T47D (cell line): Measurements from ENCODE around the gene SREK1IP1.

Experiments
- DNase-seq, 2 experiments: peaks; one replicate each; pipeline versions ENCODE4 v3.0.0 to v3.0.0-alpha.2; 2011 to 2012; ENCODE audit warnings: low read depth in 1 of 2, low spot score in 1 of 2
- JUND ChIP-seq: IDR thresholded peaks from 2 replicates; pipeline ENCODE4 v1.6.1; 2012; ENCODE audit warnings: low read depth
- in situ Hi-C: cut with HindIII; loops from 2 replicates; pipeline ENCODE4 v1.10.0; 2016; ENCODE audit warnings: low sequenced_read_pairs, low pct_unique_long_range_greater_than_20kb

The SREK1IP1 gene

DNA sequence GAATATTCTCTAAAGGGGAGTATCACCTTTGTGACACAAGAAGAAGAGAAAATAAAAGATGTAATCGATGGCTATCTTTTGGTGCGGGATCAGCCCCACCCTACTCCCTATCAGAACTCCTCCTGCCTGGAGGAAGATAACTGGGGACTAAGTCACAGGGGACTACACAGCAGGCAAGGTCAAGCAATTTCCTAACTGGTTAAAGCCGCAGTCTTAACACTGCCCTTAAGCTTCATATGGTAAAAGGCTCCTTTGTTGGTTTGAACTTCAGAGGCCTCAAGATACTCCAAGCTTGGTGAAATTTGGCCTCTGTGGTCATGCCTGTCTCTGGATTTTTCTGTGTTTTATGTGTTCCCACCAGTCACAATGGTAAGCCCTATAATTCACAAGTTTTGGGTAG lies 79.5 kb downstream of the SREK1IP1 start:
- TF ChIP-seq JUND = no peak
- no peak for DNase-seq
- in situ Hi-C loops = no loop called here

GRCh38 chr5:64688391-64688790 lies 80.1 kb downstream of the SREK1IP1 start:
- DNase-seq = no peak
- in situ Hi-C loops = no loop called here
- no peak for TF ChIP-seq JUND

- no peak for TF ChIP-seq JUND
- DNase-seq = no peak
- in situ Hi-C loops = no loop called here
Measured at GRCh38 chr5:64685866-64686265, 82.6 kb downstream of the SREK1IP1 start.

GRCh38 chr5:64682608-64683007 lies 85.9 kb downstream of the SREK1IP1 start:
- DNase-seq = peak in 1 of 2 experiments; percentile 18
- in situ Hi-C loops = no loop called here
- TF ChIP-seq JUND = no peak

GRCh38 chr5:64680289-64680688 lies 88.2 kb downstream of the SREK1IP1 start:
- in situ Hi-C loops = no loop called here
- peak in 1 of 2 experiments; percentile 23 for DNase-seq
- TF ChIP-seq JUND = no peak

DNA sequence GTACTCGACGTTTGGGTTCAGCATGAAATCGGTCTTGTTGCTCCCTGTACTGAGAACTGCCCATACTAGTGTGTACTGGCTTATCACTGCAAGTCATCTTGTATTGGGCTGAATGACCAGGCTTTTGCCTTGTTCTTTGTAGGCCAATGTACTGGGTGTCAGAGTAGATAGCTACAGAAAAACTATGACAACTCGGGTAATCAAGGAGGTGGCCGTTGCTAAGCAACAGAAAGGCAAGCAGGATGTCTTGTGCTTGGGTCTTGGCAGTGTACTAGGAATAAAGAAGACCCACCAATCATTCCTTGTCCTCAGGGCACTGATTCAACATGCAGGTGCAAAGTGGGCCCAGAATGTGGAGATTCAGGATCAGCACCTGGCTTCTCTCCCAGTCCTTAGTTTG lies 90.1 kb downstream of the SREK1IP1 start:
- no peak for TF ChIP-seq JUND
- DNase-seq = no peak
- in situ Hi-C loops = no loop called here

- in situ Hi-C loops = no loop called here
- no peak for DNase-seq
- no peak for TF ChIP-seq JUND
Measured at GRCh38 chr5:64671678-64672077, 96.8 kb downstream of the SREK1IP1 start.

DNA sequence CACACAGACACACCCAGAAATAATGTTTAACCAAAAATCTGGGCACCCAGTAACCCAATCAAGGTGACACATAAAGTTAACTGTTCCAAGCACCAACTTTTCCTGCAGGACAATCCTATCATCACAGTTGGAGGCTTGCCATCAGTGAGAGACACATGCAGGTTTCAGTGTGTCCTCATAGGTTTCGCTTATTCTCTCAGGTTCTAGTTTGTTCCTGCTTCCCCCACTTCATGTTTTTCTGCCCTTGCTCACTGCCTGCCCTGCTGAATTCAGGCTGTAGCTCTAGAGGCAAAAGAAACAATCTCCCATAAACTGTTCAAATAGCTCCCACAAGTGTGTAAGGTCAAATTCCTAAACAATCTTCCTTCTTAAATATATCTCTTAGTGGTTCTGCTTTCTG lies 98.2 kb downstream of the SREK1IP1 start:
- DNase-seq = no peak
- TF ChIP-seq JUND = no peak
- in situ Hi-C loops = no loop called here
